ENCODE results near the gene LEMD2.

Gene LEMD2

DNA sequence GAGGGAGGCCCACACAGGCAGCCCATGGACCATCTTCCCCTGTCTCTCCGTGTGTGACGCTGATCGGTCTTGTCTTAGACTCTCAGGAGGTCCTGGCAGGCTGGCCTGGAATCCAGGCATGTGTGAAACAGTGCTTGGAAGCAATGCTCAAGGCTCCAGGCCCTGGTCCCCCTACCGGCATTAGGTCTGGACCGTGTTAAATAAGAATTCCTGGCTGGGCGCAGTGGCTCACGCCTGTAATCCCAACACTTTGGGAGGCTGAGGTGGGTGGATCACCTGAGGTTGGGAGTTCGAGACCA is 55.3 kb downstream of the LEMD2 start:
- no peak for ATAC-seq

DNA sequence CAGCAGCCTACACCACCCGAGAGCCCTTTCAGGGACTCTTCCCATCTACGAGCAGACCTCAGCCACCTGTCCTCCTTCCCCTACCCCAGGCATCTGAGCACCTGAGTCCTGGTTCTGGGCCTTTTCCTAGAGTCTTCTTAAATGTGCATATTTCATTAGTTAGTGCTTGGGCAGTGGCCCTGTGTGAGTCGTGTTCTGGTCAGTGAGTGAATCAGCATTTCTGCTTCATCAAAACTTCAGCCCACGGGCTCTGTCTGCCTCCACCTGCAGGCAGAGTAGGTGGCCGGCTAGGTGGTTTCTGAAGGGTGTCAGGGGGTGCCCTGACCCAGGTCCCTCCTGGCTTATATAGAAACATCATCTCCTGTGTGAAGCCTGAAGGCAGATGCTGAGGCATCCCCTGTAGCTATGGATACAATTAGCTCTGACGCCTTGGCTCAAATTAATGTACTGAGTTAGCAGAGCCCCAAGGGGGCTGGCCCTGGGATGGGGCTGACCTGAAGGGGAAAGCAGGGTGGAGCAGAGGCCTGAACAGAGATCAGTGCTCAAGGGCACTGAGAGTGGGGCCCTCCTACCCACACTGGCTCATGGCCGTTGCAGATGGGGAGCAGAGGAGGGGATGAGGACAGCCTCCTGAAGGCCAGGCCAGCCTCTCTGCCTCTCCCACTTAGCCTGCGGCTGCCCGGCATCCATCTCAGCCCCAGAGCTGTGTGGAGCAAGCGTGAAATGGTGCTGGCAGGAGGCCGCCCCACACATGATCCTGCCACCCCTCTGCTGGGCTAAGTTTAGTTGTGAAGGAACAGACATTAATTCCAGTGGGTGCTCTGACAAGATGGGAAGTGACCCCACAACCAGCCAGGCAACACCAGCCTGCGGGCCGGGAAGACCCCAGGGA is 55.9 kb downstream of the LEMD2 start:
- no peak for ATAC-seq

DNA sequence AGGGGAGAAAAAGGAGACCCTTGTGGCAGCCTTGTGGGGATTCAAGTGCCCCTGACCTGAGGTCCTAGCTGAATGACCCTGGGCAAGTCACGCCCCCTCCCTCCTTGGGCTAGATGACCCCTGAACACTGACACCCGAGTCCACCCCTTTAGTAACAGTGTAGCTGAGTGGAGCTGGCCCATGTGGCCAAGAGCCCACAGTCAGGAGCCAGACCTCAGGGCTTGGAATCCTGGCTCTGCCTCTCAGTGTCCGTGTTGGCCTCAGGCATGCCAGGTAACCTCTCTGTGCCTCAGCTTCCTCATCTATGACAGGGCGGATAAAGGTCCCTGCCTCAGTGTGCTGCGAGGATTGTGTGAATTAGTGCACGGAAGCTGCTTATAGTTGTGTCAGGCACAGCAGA is 56.5 kb downstream of the LEMD2 start:
- no peak for ATAC-seq

DNA sequence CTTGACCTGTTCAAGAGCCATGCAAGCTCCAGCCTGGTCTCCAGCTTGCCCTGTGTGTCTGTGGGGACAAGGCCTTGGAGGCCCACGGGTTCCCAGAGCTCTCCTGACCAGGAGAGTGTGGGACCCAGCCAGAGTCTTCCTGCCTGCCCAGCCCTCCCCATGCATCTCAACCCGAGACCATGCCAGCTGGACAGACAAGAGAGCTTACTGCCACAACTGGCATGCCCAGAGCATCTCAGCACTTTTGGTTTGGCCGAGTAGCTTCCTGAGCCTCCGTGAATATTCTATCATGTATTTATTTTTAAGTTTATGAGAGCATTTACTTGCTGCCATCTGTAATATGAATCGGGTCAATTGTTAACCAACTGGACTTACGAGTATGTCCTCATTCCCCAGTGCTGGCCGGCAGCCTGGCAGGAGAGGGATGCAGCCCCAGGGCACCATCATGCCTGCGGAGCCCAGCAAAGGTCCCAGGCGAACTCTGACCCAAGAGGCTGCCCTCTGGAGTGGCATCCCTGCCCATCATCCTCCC is 57.1 kb downstream of the LEMD2 start:
- ATAC-seq, result no peak

DNA sequence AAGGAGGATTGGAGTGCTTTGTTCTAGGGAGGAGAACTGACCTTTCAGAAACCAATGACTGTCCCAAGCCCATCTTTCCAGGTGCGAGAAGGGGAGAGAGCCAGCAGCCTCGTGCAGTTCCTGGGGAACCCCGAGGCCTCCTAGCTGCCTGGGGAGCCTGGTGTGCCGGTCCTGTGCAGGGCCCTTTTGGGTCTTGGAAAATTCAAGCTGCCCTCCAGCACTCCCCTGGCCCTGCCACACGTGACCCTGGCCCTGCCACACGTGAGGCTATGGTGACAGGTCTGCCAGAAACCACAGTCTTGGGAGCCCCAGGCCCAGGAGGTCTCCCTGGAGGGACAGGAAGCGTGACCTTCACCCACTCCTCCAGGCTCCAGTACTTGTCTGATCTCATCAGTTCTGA is 57.9 kb downstream of the LEMD2 start:
- ATAC-seq, result no peak

DNA sequence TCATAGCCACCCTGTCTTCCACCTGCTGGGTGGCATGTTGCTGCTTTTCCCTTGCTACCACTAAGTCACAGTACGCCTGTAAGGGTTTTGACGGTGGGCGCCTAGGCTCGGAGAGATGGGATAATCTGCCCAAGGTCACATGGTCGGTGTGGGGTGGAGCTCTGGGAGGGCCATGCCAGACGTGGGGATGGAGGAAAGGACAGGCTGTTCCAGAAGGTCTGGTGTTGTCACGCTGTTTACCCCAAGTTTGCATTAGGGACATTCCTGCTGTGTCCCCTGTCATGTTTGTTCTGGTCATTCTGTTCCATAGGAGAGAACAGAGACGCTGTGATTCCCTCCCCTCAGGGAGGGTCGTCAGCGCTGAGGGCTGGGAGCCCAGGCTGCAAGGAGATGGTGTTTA is 58.3 kb downstream of the LEMD2 start:
- no peak for ATAC-seq

DNA sequence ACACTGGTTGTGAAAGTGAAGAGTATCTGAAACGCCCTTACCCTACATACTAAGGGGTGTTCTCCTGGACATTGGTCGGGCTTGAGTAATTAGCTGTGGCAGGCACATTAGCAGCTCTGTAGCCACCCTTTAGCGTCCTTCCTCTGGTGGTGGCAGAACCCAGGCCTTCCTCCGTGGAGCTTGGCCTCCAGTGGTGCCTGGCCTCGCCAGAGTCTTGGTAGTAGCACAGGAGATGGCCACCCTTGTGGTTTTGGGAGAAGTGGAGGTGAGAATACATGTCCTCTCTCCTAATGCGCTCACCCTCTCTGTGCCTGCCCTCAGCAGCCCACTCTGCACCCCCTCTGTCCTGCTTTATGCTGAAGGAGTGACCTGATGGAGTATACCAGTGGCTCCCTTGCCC is 59.9 kb downstream of the LEMD2 start:
- no peak for ATAC-seq

DNA sequence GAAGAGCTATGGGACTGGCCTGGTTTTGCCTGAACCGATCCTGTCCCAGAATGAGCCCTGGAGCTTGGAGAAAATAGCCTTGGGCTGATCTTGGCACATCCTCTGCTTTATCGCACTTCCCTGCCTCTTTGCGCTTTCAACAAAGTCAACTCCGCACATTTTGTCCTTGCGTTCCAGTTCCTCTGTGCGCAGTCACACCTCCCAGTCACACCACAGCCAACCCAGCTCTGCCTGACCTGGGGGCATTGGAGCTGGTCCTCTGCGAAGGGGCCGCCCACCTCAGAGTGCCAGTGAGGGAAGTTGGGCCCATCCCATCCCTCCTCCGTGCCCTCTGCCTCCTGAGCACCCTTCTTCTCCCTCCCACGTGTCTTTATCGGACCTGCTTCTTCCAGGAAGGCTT is 60.5 kb downstream of the LEMD2 start:
- no peak for ATAC-seq

DNA sequence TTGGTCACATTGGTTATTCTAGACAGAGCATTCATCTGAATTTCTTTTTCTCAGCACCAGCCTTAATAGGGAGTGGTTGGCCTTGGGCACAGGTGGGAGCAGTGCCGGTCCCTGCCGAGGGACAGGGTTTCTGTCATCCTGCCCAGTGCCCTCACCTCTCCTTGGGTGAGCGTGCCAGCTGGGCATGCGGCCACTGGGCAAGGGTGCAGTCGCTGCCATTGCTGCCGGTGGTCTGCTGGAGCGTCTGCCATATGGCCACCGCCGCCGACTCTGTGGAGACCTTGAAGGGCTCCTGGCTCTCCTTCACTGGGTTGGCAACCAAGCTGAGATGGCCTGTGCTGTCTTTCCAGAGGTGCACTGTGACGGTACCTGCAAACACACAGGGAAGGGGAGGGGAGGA is 61.0 kb downstream of the LEMD2 start:
- no peak for ATAC-seq

DNA sequence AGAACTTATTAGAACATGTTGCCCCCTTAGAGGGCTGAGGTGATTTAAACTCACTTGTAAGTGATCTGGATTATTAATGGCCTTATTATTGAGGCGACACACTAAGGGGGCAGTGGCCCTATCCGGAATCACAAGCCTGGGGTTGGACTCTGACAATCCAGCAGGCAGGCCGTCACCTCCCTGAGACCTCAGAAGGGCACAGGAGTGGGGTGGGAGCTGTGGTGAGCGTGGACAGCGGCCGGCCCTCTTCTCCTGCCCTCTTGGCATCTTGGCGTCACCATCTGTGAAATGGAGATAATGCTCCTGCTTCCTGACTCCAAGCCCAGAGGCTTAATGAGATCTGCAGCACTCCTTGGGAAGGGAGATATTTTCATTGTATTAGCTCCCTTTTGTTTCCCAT is 61.8 kb downstream of the LEMD2 start:
- no peak for ATAC-seq

DNA sequence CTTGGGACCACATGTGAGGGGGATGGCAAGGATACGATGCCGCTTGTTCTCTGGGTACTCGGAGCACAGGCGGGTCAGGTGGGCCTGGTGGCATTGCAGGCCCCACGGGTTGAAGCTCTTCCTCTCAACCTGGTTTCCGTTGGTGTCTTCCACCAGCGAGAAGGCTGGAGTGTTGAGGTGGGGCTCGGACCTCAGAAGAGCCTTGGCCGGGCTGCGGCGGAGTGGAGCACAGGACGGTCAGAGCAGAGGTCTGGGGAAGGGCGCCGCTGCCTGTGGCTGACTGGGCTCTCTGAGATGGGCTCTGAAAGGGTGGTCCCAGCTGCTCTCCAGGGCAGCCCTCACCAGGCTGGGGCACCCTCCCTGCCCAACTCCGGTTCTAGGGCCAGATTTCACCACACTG is 62.2 kb downstream of the LEMD2 start:
- no peak for ATAC-seq

DNA sequence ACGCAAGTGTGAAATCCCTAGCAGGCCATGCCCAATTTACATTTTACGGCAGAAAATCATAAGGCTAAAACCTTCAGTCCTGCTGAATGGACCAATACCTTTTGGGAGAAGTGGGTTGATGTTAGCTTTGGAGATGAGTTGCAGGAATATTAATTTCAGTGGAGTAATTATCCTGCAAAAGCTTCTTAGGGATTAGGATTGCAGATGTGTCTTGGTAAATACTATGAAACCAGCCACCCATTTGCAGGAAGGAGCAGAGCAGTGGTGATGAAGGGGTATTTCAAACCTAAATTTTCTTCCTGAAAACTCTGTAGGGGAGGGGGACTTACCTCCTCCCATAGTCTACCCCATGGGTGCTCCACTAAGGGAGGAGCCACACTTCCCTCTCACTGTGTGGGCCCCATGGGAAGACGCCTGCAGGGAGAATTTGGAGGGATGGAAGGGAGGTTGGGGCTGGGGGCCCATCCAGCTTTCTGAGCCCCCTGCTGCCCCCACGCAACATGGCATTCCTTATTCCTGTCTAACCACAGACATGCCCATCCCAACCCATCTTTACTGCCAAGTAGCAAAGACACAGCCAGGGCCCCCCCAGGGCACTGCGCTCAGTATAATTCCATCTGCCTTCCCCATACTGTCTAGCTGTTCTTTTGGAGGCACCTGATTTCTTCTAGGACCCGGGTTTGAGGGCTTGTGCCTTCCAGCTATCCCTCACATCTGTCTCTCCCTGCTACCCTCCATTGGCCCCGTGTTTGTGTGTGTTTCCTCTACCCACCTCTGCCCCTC is 62.8 kb downstream of the LEMD2 start:
- no peak for ATAC-seq

DNA sequence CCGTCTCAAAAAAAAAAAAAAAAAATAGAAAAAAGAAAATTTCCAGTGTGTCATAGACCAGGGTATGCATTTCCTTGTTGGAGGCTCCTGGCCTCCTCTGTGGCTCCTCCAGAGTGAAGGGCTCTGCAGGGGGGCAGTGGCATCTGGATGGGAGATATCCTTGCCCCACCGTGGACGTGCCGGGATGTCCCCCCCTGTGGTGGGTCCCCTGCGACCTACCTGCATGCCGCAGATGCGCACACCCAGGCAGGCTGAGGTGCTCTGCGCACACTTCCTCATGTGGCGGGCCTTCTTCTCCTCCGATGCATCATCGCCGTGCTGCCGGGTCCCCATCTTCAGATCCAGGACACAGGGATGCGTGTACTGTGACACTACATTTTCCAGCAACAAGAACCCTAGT is 63.7 kb downstream of the LEMD2 start:
- ATAC-seq, result no peak

DNA sequence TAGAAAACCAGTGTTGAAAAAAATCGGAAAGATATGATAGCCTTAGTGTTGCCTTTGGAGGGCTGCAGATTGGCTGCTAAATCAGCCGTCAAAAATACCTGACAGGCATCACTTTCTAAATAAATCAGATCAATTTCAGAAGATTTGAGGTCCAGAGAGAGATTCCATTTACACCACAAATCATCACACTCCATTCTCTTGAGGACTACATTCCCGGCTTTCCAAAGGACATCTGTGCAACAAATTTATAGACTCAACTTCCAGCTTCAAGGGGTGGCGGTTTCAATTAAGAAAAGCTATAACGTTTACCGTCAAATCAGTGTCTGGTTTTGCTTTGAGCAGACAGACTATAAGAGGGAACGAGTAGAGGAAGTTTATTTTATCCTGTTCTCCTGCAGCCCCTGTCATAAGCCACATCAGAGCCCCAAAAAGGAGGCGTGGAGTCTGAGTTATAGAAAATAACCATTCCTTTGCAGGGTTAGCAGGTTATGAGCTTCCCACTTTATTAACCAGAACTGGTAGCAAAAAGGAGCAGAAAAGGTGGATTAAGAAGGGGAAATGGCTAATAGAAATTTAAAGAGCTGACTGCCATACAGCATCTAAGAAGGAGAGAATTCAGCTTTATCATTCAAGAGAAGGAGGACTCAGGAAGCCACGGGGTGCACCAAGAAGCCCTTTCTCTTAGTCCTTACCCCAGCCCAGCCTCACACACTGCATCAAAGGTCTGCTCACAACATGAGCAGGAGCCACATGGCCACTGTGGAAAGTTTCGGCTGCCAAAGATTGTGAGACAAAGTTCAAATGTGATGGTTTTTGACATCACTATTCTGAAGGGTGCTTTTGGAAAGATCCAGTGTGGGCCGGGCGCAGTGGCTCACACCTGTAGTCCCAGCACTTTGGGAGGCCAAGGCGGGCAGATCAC is 64.6 kb downstream of the LEMD2 start:
- no peak for ATAC-seq

DNA sequence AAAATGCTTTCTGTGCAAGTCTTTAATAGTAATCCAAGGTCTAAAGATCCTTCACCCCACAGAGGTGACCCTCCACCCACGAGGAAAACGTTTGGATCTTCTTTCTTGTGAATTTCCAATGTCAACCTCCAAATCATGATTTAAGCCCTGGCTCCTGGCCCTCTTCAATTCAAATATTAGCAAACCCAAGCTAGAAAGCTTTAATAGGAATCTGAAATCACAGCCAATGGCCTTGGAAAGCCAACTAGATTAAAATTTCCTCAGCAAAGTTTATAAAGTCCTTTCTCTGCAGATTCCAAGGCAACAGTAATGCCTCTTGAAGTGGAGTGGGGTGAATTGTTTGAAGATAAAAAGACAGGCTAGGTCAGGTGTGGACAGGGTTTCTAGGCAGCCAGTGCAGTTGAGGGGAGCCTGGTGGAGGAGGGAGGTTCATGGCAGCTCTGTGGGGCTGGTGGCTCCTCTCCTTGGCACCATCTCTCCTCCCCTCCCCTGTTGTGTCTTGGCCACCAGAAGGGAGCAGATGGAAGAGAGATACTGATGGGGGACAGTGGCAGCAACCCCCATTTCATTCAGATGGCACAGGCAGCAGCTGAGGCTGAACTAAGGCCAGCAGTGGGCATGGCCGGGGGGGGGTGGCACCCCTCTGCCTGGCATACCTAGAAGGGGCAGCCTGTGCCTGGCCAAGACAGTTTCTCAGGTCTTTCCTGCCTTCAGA is 65.4 kb downstream of the LEMD2 start:
- no peak for ATAC-seq

DNA sequence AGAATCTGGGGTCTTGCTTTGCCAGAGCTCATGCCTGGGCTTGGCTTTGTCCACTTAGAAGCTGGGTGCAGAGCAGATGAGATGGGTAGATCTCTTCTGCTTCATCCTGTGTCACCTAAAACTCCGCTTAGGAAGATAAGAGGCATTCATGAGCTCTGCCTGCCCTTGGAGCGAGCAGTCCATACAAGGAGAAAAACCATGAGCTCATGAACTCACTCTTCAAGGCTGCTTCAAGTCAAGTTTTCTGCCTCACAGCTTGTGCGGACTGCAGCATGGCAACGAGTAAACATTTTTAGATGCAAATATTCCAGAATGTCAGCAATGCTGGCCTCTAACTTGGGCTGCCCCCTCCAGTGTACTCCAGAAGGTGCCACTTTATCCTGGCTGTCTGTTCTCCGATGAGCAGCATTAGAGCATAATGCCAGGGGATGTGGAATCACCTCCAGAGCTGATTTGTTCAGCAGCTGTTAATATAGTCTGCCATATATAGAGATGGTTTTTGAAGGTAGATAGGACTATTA is 66.8 kb downstream of the LEMD2 start:
- no peak for ATAC-seq

DNA sequence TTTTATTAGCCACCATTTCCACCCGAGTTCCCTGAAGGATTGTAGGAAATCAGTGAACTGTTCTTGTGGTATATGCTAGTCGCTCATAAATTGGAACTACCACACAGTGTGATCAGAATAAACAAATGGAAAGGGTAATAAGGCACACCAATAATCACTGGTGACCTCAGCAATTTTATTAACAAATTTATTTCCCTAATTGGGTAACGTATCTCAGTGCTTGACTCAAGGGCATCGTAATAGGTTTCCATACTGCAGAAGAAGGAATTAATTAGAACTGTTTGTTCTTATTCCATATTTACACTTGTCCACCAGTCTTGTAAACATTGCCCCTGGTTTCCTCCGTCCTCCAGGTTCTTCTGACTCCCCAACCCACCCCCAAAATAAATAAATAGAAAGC is 67.4 kb downstream of the LEMD2 start:
- ATAC-seq, result no peak

Measured in activated CD4-positive, CD25-positive, alpha-beta regulatory T cell treated with anti-CD3 and anti-CD28 coated beads, Interleukin-2, amount 50 U/mL, for 24 hours (primary cell).